GM21381 (cell line): ENCODE data around the gene ZFAND3.

Source experiments
- ATAC-seq: cut with Tn5 transposase; IDR thresholded peaks from one replicate; pipeline ENCODE4 v1.9.1; 2021; ENCODE audit warnings: mild to moderate bottlenecking, moderate library complexity; ENCODE audit not compliant: unreplicated experiment

Gene ZFAND3

GRCh38 chr6:38193481-38194281 is 374.2 kb downstream of the ZFAND3 start:
- no peak for ATAC-seq

GRCh38 chr6:38194282-38194572 is 374.7 kb downstream of the ZFAND3 start:
- ATAC-seq, result no peak

GRCh38 chr6:38194589-38194988 is 375.1 kb downstream of the ZFAND3 start:
- ATAC-seq, result no peak

- no peak for ATAC-seq
Observed at GRCh38 chr6:38195113-38195635, 375.6 kb downstream of the ZFAND3 start.

GRCh38 chr6:38198219-38198618 is 378.7 kb downstream of the ZFAND3 start:
- no peak for ATAC-seq
